Parathyroid adenoma (tissue), 2 donors: Measurements from ENCODE around the gene KCNK3.

Experiments
- H2AFZ ChIP-seq: fragments of 300-600 bp; sonication (generic); one replicate; pipeline ENCODE4 v1.7.0; 2017; ENCODE audit warnings: antibody characterized with exemption, mild to moderate bottlenecking
- H3K27ac ChIP-seq: fragments of 300-600 bp; sonication (generic); one replicate; pipeline ENCODE4 v1.7.0; 2017
- H3K27me3 ChIP-seq: fragments of 300-600 bp; sonication (generic); one replicate; pipeline ENCODE4 v1.7.0; 2017; ENCODE audit warnings: low read length; ENCODE audit not compliant: control insufficient read depth, insufficient read depth
- H3K36me3 ChIP-seq: fragments of 300-600 bp; sonication (generic); one replicate; pipeline ENCODE4 v1.7.0; 2017; ENCODE audit warnings: low read length; ENCODE audit not compliant: control insufficient read depth, insufficient read depth
- H3K4me1 ChIP-seq: fragments of 300-600 bp; sonication (generic); one replicate; pipeline ENCODE4 v1.7.0; 2017; ENCODE audit warnings: control low read depth
- H3K4me2 ChIP-seq: fragments of 300-600 bp; sonication (generic); one replicate; pipeline ENCODE4 v1.7.0; 2017; ENCODE audit warnings: low read length
- H3K4me3 ChIP-seq: fragments of 300-600 bp; sonication (generic); one replicate; pipeline ENCODE4 v1.7.0; 2017; ENCODE audit warnings: low read depth, low read length
- H3K79me2 ChIP-seq: fragments of 300-600 bp; sonication (generic); one replicate; pipeline ENCODE4 v1.7.0; 2017; ENCODE audit warnings: control low read depth
- H3K9ac ChIP-seq: fragments of 300-600 bp; sonication (generic); one replicate; pipeline ENCODE4 v1.7.0; 2017; ENCODE audit warnings: mild to moderate bottlenecking
- H3K9me3 ChIP-seq: fragments of 300-600 bp; sonication (generic); one replicate; pipeline ENCODE4 v1.7.0; 2017; ENCODE audit warnings: low read length; ENCODE audit not compliant: control insufficient read depth
- CTCF ChIP-seq: fragments of 300-600 bp; sonication (generic); IDR thresholded peaks from one replicate; pipeline ENCODE4 v1.7.0; 2017; ENCODE audit warnings: antibody characterized with exemption, mild to moderate bottlenecking
- donor health status: primary hyperparathyroidism.

KCNK3 gene

GRCh38 chr2:26647981-26648380 lies 44.5 kb upstream of the KCNK3 start:
- Histone ChIP-seq H3K36me3 (no peaks in the 10 kb centered on the region), H3K4me2 (no peak overlapping the region), H3K4me1 (no peaks in the 10 kb centered on the region), H3K9ac (no peak overlapping the region), H3K9me3 (no peaks in the 10 kb centered on the region), H3K27me3 (no peaks in the 10 kb centered on the region), H2AFZ (no peak overlapping the region), H3K79me2 (no peaks in the 10 kb centered on the region), H3K4me3 (no peak overlapping the region), H3K27ac (no peak overlapping the region)
- TF ChIP-seq CTCF = no peak

GRCh38 chr2:26648516-26648915 lies 44.0 kb upstream of the KCNK3 start:
- no peaks in the 10 kb centered on the region for H3K79me2 ChIP-seq
- H2AFZ ChIP-seq = no peak overlapping the region
- no peak for TF ChIP-seq CTCF
- H3K9me3 ChIP-seq = no peaks in the 10 kb centered on the region
- H3K4me1 ChIP-seq = no peaks in the 10 kb centered on the region
- H3K4me3 ChIP-seq = no peak overlapping the region
- no peak overlapping the region for H3K9ac ChIP-seq
- no peaks in the 10 kb centered on the region for H3K27me3 ChIP-seq
- no peaks in the 10 kb centered on the region for H3K36me3 ChIP-seq
- no peak overlapping the region for H3K4me2 ChIP-seq
- H3K27ac ChIP-seq = no peak overlapping the region

GRCh38 chr2:26649322-26649721 lies 43.2 kb upstream of the KCNK3 start:
- Histone ChIP-seq H3K9me3 (no peaks in the 10 kb centered on the region), H3K79me2 (no peaks in the 10 kb centered on the region), H3K4me3 (no peak overlapping the region), H3K27ac (no peak overlapping the region), H3K27me3 (no peaks in the 10 kb centered on the region), H2AFZ (no peak overlapping the region), H3K4me1 (no peaks in the 10 kb centered on the region), H3K9ac (no peak overlapping the region), H3K36me3 (no peaks in the 10 kb centered on the region), H3K4me2 (no peak overlapping the region)
- TF ChIP-seq CTCF = no peak

GRCh38 chr2:26649992-26650712 lies 42.4 kb upstream of the KCNK3 start:
- no peak for TF ChIP-seq CTCF
- H3K9ac ChIP-seq = no peak overlapping the region
- H3K4me1 ChIP-seq = no peaks in the 10 kb centered on the region
- no peaks in the 10 kb centered on the region for H3K36me3 ChIP-seq
- H3K27ac ChIP-seq = no peak overlapping the region
- no peaks in the 10 kb centered on the region for H3K79me2 ChIP-seq
- H3K9me3 ChIP-seq = no peaks in the 10 kb centered on the region
- no peaks in the 10 kb centered on the region for H3K27me3 ChIP-seq
- no peak overlapping the region for H3K4me3 ChIP-seq
- no peak overlapping the region for H2AFZ ChIP-seq
- no peak overlapping the region for H3K4me2 ChIP-seq
